K562 (cell line): ENCODE data around the gene NTM. TPM values are rescaled to one million over a fixed set of nuclear protein-coding genes. Genes with fewer than 3 reads are reported as not detected.

Experiments
- ATAC-seq: fragments of 200-7000 bp; cut with Tn5 transposase; 3 replicates; pipeline ENCODE4 v1.9.1; 2020; ENCODE audit warnings: moderate library complexity
- BruUV-seq: library from RNA; stranded (reverse); fragments of 400-500 nt; replicated peaks from 2 replicates; lab custom pipeline; 2021; lab: Mats Ljungman, UMichigan
- CTCF ChIA-PET: fragments of 300-600 bp; formaldehyde crosslinking; extraction: SDS; loops from one replicate; lab custom pipeline; 2021; ENCODE audit warnings: low intra/inter-chr PET ratio; lab: Yijun Ruan, JAX
- POLR2A ChIA-PET: fragments of 300-600, 350-650 bp; sonication (Branson Sonifier 250); formaldehyde crosslinking; extraction: SDS; loops from one replicate; lab custom pipeline; 2021; ENCODE audit warnings: antibody characterized with exemption, inconsistent platforms; lab: Yijun Ruan, JAX
- DNase-seq, 4 experiments: peaks; one replicate each; pipeline versions ENCODE4 v3.0.0 to v3.0.0-alpha.2; 2011 to 2018; ENCODE audit warnings: low spot score in 3 of 4, mixed read lengths in 3 of 4; ENCODE audit errors: extremely low read depth in 1 of 4
- FAIRE-seq: peaks from 2 replicates; lab custom pipeline; 2011; peaks lifted over from hg19 to GRCh38; lab: Jason Lieb, UNC
- H2AFZ ChIP-seq: 2 replicates; pipeline ENCODE4 v1.6.0; 2011; ENCODE audit warnings: low read depth, low read length, control low read depth, inconsistent platforms
- H3K27ac ChIP-seq: fragments of 200-600 bp; 3 replicates; pipeline ENCODE4 v1.8.0; 2011; ENCODE audit warnings: low read depth, mild to moderate bottlenecking, control low read depth, inconsistent platforms, low read length, moderate library complexity, mixed read lengths; ENCODE audit errors: extremely low read depth
- H3K27me3 ChIP-seq, 2 experiments: fragments of 300-600 bp in 1 of 2; 2 replicates in 1 of 2; 3 replicates in 1 of 2; pipeline versions ENCODE4 v1.6.0 to v1.8.0; 2011; ENCODE audit warnings: inconsistent platforms in 2 of 2, low read length in 2 of 2, mild to moderate bottlenecking in 1 of 2, mixed read lengths in 1 of 2, moderate library complexity in 1 of 2; ENCODE audit not compliant: control insufficient read depth in 2 of 2, insufficient read depth in 2 of 2
- H3K36me3 ChIP-seq: fragments of 300-600 bp; 3 replicates; pipeline ENCODE4 v1.8.0; 2011; ENCODE audit warnings: mild to moderate bottlenecking, low read length, inconsistent platforms; ENCODE audit not compliant: control insufficient read depth, insufficient read depth
- H3K4me1 ChIP-seq, 2 experiments: fragments of 200-600 bp in 1 of 2; replicated peaks in 1 of 2; 2 replicates in 1 of 2; 3 replicates in 1 of 2; pipeline versions ENCODE4 v1.5.1 to v1.8.0; 2011; ENCODE audit warnings: inconsistent platforms in 2 of 2, low read length in 2 of 2, mild to moderate bottlenecking in 1 of 2, mixed read lengths in 1 of 2, moderate library complexity in 1 of 2; ENCODE audit not compliant: control insufficient read depth in 2 of 2, insufficient read depth in 2 of 2
- H3K4me2 ChIP-seq: 2 replicates; pipeline ENCODE4 v1.6.1; 2011; ENCODE audit warnings: low read length, control low read depth, inconsistent platforms, mixed read lengths; ENCODE audit not compliant: insufficient read depth
- H3K4me3 ChIP-seq: fragments of 200-600 bp; sonication (generic), shearing (Covaris generic); 2 replicates; pipeline ENCODE4 v1.5.1; 2016; ENCODE audit warnings: control low read depth, inconsistent platforms
- H3K79me2 ChIP-seq: fragments of 200-600 bp; 3 replicates; pipeline ENCODE4 v1.8.0; 2011; ENCODE audit warnings: low read length, inconsistent platforms; ENCODE audit not compliant: control insufficient read depth, insufficient read depth
- H3K9ac ChIP-seq, 2 experiments: 2 replicates each; pipeline versions ENCODE4 v1.6.0 to v1.6.1; 2011; ENCODE audit warnings: low read depth in 2 of 2, low read length in 2 of 2, control low read depth in 1 of 2, inconsistent platforms in 1 of 2, mild to moderate bottlenecking in 1 of 2, mixed read lengths in 1 of 2; ENCODE audit not compliant: insufficient read depth in 1 of 2
- H3K9me1 ChIP-seq: one replicate; pipeline ENCODE4 v1.6.0; 2011; ENCODE audit warnings: inconsistent platforms, mild to moderate bottlenecking, low read length, moderate library complexity; ENCODE audit not compliant: control insufficient read depth, insufficient read depth
- H3K9me3 ChIP-seq: replicated peaks from 2 replicates; pipeline ENCODE4 v1.5.1; 2011; ENCODE audit warnings: low read depth, low read length, inconsistent platforms; ENCODE audit not compliant: control insufficient read depth, insufficient read depth
- H4K20me1 ChIP-seq: replicated peaks from 2 replicates; pipeline ENCODE4 v1.6.1; 2011; ENCODE audit warnings: low read length, inconsistent platforms, mixed read lengths; ENCODE audit not compliant: control insufficient read depth, insufficient read depth
- CREM ChIP-seq: IDR thresholded peaks from 2 replicates; pipeline ENCODE4 v1.6.1; 2014; ENCODE audit warnings: antibody characterized with exemption, low read depth
- E2F4 ChIP-seq: sonication (generic); formaldehyde crosslinking; IDR thresholded peaks from 2 replicates; pipeline ENCODE4 v1.8.0; 2022; ENCODE audit warnings: mild to moderate bottlenecking, low read depth, missing genetic modification reagents
- HDAC8 ChIP-seq: fragments of 450-650 bp; IDR thresholded peaks from 2 replicates; pipeline ENCODE4 v1.6.1; 2016; ENCODE audit warnings: mild to moderate bottlenecking, missing genetic modification characterization, moderate library complexity, missing compliant biosample characterization
- IRF2 ChIP-seq: sonication (generic); formaldehyde crosslinking; IDR thresholded peaks from 2 replicates; pipeline ENCODE4 v1.8.1; 2022; ENCODE audit warnings: mild to moderate bottlenecking, missing genetic modification reagents
- L3MBTL2 ChIP-seq: fragments of 450-650 bp; IDR thresholded peaks from 2 replicates; pipeline ENCODE4 v1.6.1; 2016; ENCODE audit warnings: mild to moderate bottlenecking, moderate library complexity
- MIER1 ChIP-seq: fragments of 450-650 bp; IDR thresholded peaks from 2 replicates; pipeline ENCODE4 v1.6.1; 2016; ENCODE audit warnings: antibody characterized with exemption, mild to moderate bottlenecking, low read depth
- NFE2 ChIP-seq: IDR thresholded peaks from 2 replicates; pipeline ENCODE4 v1.6.1; 2014; ENCODE audit warnings: antibody characterized with exemption, low read depth
- NR4A1 ChIP-seq, 2 experiments: fragments of 250-450 bp in 1 of 2; fragments of 450-650 bp in 1 of 2; sonication (Bioruptor Pico) in 1 of 2; IDR thresholded peaks; 2 replicates each; pipeline versions ENCODE4 v1.4.0 to v1.6.1; 2016 to 2020; ENCODE audit warnings: mild to moderate bottlenecking in 2 of 2, missing compliant biosample characterization in 1 of 2, missing genetic modification characterization in 1 of 2, moderate library complexity in 1 of 2
- POLR2B ChIP-seq: fragments of 450-650 bp; IDR thresholded peaks from 2 replicates; pipeline ENCODE4 v1.6.1; 2018; ENCODE audit warnings: low read depth; ENCODE audit not compliant: partially characterized antibody
- PREB ChIP-seq: sonication (generic); formaldehyde crosslinking; IDR thresholded peaks from 2 replicates; pipeline ENCODE4 v1.8.1; 2023; ENCODE audit warnings: mild to moderate bottlenecking, missing genetic modification reagents
- RNF219 ChIP-seq: fragments of 250-450 bp; sonication (Bioruptor Pico); IDR thresholded peaks from 2 replicates; pipeline ENCODE4 v1.5.0; 2022; ENCODE audit warnings: mild to moderate bottlenecking
- SAP30 ChIP-seq: fragments of 200-600 bp; sonication (generic); IDR thresholded peaks from 2 replicates; pipeline ENCODE4 v1.6.1; 2012; ENCODE audit warnings: borderline replicate concordance, low read depth, mild to moderate bottlenecking, moderate library complexity, low read length, control low read depth, inconsistent platforms; ENCODE audit not compliant: insufficient read depth, poor library complexity, severe bottlenecking
- SNAPC5 ChIP-seq: fragments of 250-450 bp; sonication (Bioruptor Pico); IDR thresholded peaks from 2 replicates; pipeline ENCODE4 v1.8.0; 2021; ENCODE audit warnings: moderate library complexity, mild to moderate bottlenecking, inconsistent platforms
- TFAP4 ChIP-seq: sonication (generic); formaldehyde crosslinking; IDR thresholded peaks from 2 replicates; pipeline ENCODE4 v1.8.0; 2022; ENCODE audit warnings: missing genetic modification reagents, mild to moderate bottlenecking, moderate library complexity, borderline replicate concordance
- ZNF41 ChIP-seq: fragments of 250-450 bp; sonication (Bioruptor Pico); conservative IDR thresholded peaks from 2 replicates; pipeline ENCODE4 v1.4.0; 2020; ENCODE audit warnings: mild to moderate bottlenecking
- WGBS: fragments of 100-300 bp; shearing (Covaris generic); methylation state at CpG from one replicate; pipeline ENCODE4 v1.1.6; 2016; ENCODE audit warnings: low coverage, mixed read lengths; ENCODE audit not compliant: insufficient coverage; ENCODE audit errors: missing lambda C conversion rate; 5-methylcytosine and 5-hydroxymethylcytosine counted together
- in situ Hi-C: fragments of 300-500 bp; cut with MboI; formaldehyde crosslinking; loops from 4 replicates; pipeline ENCODE4 v1.15.0; 2018; ENCODE audit warnings: inconsistent platforms, mixed read lengths
- intact Hi-C: fragments of 100-400 bp; cut with micrococcal nuclease; formaldehyde crosslinking; loops from 2 replicates; pipeline ENCODE4 v1.14.2; 2022
- polyA plus RNA-seq, 8 experiments: library from polyadenylated mRNA; depleted of rRNA in 4 of 8; stranded (reverse) in 5 of 8; unstranded in 3 of 8; fragments of >200 nt; fragmentation: Nextera tagmentation in 2 of 8; fragmentation: Illumina TruSeq in 1 of 8; extraction: Ambion mirVana in 2 of 8; extraction: Trizol in 1 of 8; gene quantifications; 2 replicates each; pipeline versions ENCODE4 v1.2.1 to v1.2.3, GENCODE V29; 2011 to 2014; ENCODE audit warnings: inconsistent platforms in 1 of 8, missing spikeins in 1 of 8
- total RNA-seq, 7 experiments: library from RNA; depleted of rRNA in 6 of 7; stranded (reverse); fragments of >200 nt in 6 of 7; fragmentation: Illumina TruSeq in 2 of 7; extraction: Trizol in 2 of 7; gene quantifications; 2 replicates each; pipeline versions ENCODE4 v1.2.1 to v1.2.3, GENCODE V29; 2011 to 2021; ENCODE audit warnings: low replicate concordance in 1 of 7

Gene NTM
- total and polyA plus RNA-seq, 9 of the 15 experiments (the other 6 are each of a cell fraction or from before 2014, with no cell fraction given) = not detected

GRCh38 chr11:131760091-131761061 is 390.0 kb downstream of the NTM start:
- Histone ChIP-seq H3K4me1 (no peaks in the 10 kb centered on the region), H3K79me2 (no peaks in the 10 kb centered on the region), H3K36me3 (no peaks in the 10 kb centered on the region), H3K27ac (no peak overlapping the region), H3K9me3 (no peaks in the 10 kb centered on the region), H3K4me2 (no peak overlapping the region), H2AFZ (no peak overlapping the region), H4K20me1 (no peaks in the 10 kb centered on the region), H3K27me3 (no peaks in the 10 kb centered on the region), H3K4me3 (no peak overlapping the region), H3K9ac (no peak overlapping the region), H3K9me1 (no peaks in the 10 kb centered on the region)
- in situ Hi-C loops = no loop called here
- intact Hi-C loops = no loop called here
- BruUV-seq = no TSS peak
- no peak for DNase-seq
- ChIA-PET CTCF (no interaction called here), POLR2A (interaction anchor here (0.6 kb wide), 1 partner anchor 604 kb away, joined by 4 read pairs; no protein-coding TSS in a partner anchor)
- FAIRE-seq = no peak
- ATAC-seq = no peak
- under 1% methylated on average over 20 of the region's 26 CpGs for WGBS
- TF ChIP-seq NR4A1 (CRISPR knock-in tag; IDR thresholded peaks at IDR 0.05) = no peak
- TF ChIP-seq NR4A1 (tag; IDR thresholded peaks at IDR 0.05) = no peak
- no peak for TF ChIP-seq NFE2
- no peak for TF ChIP-seq IRF2
- no peak for TF ChIP-seq TFAP4 (CRISPR knock-in tag)
- no peak for TF ChIP-seq POLR2B
- no peak for TF ChIP-seq RNF219
- no peak for TF ChIP-seq HDAC8 (tag)
- TF ChIP-seq ZNF41 (CRISPR knock-in tag) = no peak
- TF ChIP-seq SNAPC5 = no peak
- no peak for TF ChIP-seq MIER1
- no peak for TF ChIP-seq CREM
- TF ChIP-seq L3MBTL2 = no peak
- TF ChIP-seq PREB (CRISPR knock-in tag) = no peak
- TF ChIP-seq SAP30 = no peak
- no peak for TF ChIP-seq E2F4 (CRISPR knock-in tag)
